ENCODE data around the gene GADL1.

GADL1 gene

DNA sequence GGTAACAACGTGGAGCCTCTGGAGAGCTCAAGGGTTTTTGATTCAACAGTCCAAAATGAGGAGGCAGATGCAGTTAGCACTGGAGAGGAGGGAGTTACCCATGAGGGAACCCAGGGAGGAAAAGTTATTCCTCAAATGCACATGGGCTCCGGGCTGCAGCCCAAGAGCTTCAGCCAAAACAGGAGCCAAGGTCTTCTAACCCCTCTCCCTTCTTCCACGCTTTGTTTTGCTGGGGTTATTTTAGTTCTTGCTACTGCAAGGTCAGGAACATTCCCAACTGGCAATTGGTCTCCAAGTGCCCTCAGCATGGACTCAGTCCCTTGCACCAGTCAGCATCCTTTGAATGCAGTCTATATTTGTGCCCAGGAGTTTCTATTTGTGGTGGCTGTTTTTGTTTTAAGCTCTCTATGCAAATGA, 198.1 kb downstream of the GADL1 start:
- no peak for ATAC-seq
- TF ChIP-seq BACH2 (CRISPR knock-in tag; IDR thresholded peaks at IDR 0.05; ENCODE audit: borderline replicate concordance) (no peak), ZFP30 (CRISPR knock-in tag; IDR thresholded peaks at IDR 0.05) (no peak), ZNF8 (CRISPR knock-in tag; IDR thresholded peaks at IDR 0.05) (no peak), CSDC2 (CRISPR knock-in tag; IDR thresholded peaks at IDR 0.05) (no peak), OSR1 (CRISPR knock-in tag; IDR thresholded peaks at IDR 0.05) (no peak), ZFP3 (CRISPR knock-in tag; IDR thresholded peaks at IDR 0.05) (no peak), ZNF565 (CRISPR knock-in tag; conservative IDR thresholded peaks at IDR 0.05; ENCODE audit: low read depth) (no peak), ZC3H10 (CRISPR knock-in tag; IDR thresholded peaks at IDR 0.05) (no peak), SNAI2 (CRISPR knock-in tag; IDR thresholded peaks at IDR 0.05) (no peak), ZNF70 (CRISPR knock-in tag; IDR thresholded peaks at IDR 0.05) (no peak)
- TF ChIP-seq, protein P1, sequence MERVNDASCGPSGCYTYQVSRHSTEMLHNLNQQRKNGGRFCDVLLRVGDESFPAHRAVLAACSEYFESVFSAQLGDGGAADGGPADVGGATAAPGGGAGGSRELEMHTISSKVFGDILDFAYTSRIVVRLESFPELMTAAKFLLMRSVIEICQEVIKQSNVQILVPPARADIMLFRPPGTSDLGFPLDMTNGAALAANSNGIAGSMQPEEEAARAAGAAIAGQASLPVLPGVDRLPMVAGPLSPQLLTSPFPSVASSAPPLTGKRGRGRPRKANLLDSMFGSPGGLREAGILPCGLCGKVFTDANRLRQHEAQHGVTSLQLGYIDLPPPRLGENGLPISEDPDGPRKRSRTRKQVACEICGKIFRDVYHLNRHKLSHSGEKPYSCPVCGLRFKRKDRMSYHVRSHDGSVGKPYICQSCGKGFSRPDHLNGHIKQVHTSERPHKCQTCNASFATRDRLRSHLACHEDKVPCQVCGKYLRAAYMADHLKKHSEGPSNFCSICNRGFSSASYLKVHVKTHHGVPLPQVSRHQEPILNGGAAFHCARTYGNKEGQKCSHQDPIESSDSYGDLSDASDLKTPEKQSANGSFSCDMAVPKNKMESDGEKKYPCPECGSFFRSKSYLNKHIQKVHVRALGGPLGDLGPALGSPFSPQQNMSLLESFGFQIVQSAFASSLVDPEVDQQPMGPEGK (CRISPR knock-in tag; IDR thresholded peaks at IDR 0.05; ENCODE audit: borderline replicate concordance) = no peak
- TF ChIP-seq, protein P2, sequence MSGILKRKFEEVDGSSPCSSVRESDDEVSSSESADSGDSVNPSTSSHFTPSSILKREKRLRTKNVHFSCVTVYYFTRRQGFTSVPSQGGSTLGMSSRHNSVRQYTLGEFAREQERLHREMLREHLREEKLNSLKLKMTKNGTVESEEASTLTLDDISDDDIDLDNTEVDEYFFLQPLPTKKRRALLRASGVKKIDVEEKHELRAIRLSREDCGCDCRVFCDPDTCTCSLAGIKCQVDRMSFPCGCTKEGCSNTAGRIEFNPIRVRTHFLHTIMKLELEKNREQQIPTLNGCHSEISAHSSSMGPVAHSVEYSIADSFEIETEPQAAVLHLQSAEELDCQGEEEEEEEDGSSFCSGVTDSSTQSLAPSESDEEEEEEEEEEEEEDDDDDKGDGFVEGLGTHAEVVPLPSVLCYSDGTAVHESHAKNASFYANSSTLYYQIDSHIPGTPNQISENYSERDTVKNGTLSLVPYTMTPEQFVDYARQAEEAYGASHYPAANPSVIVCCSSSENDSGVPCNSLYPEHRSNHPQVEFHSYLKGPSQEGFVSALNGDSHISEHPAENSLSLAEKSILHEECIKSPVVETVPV (CRISPR knock-in tag; IDR thresholded peaks at IDR 0.05) = no peak
- TF ChIP-seq, protein P3, sequence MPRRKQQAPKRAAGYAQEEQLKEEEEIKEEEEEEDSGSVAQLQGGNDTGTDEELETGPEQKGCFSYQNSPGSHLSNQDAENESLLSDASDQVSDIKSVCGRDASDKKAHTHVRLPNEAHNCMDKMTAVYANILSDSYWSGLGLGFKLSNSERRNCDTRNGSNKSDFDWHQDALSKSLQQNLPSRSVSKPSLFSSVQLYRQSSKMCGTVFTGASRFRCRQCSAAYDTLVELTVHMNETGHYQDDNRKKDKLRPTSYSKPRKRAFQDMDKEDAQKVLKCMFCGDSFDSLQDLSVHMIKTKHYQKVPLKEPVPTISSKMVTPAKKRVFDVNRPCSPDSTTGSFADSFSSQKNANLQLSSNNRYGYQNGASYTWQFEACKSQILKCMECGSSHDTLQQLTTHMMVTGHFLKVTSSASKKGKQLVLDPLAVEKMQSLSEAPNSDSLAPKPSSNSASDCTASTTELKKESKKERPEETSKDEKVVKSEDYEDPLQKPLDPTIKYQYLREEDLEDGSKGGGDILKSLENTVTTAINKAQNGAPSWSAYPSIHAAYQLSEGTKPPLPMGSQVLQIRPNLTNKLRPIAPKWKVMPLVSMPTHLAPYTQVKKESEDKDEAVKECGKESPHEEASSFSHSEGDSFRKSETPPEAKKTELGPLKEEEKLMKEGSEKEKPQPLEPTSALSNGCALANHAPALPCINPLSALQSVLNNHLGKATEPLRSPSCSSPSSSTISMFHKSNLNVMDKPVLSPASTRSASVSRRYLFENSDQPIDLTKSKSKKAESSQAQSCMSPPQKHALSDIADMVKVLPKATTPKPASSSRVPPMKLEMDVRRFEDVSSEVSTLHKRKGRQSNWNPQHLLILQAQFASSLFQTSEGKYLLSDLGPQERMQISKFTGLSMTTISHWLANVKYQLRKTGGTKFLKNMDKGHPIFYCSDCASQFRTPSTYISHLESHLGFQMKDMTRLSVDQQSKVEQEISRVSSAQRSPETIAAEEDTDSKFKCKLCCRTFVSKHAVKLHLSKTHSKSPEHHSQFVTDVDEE (CRISPR knock-in tag; IDR thresholded peaks at IDR 0.05) = no peak

DNA sequence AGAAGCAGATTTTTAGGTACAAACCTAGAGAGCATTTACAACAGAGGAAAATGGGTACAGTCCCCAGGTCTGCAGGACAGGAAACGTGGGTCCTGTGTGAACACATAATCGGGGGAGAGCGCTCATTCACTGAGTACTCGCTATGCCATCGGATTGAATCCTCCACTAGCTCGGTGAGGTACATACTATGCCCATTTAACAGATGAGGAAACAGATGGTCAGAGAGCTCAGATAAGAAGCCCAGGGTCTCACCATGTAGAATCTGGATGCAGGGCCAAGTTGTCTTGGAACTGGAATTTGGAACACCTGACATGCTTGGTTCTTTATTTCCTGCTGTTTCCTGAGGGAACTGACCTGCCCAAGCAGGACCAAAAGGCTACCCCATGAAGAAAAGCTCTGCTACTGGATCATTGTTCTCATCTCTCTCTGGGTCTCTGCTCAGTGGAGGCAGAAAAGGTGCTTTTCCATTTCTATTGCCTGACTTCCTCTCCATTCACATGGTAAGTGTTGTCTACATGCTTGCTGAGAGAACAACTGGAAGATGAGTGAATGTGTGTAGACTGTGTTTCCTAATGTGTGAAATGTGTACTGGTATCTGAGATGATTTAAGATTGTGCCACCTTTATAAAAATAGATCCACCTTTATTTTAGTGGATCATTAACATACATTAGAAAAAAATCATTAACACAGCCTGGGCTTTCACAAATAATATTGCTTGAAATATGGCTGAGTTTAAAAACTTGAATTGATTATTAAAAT, 199.0 kb downstream of the GADL1 start:
- no peak for TF ChIP-seq SNAI2 (CRISPR knock-in tag; IDR thresholded peaks at IDR 0.05)
- TF ChIP-seq PPARA (CRISPR knock-in tag; IDR thresholded peaks at IDR 0.05; ENCODE audit: borderline replicate concordance) = no peak
- no peak for TF ChIP-seq ZNF8 (CRISPR knock-in tag; IDR thresholded peaks at IDR 0.05)
- TF ChIP-seq GLIS3 (CRISPR knock-in tag; IDR thresholded peaks at IDR 0.05) = no peak
- no peak for TF ChIP-seq TOX (CRISPR knock-in tag; IDR thresholded peaks at IDR 0.05; ENCODE audit: borderline replicate concordance)
- no peak for TF ChIP-seq ZFP30 (CRISPR knock-in tag; IDR thresholded peaks at IDR 0.05)
- TF ChIP-seq ZFP3 (CRISPR knock-in tag; IDR thresholded peaks at IDR 0.05) = no peak
- TF ChIP-seq, protein P1 (CRISPR knock-in tag; IDR thresholded peaks at IDR 0.05; ENCODE audit: borderline replicate concordance) = no peak
- no peak for ATAC-seq

DNA sequence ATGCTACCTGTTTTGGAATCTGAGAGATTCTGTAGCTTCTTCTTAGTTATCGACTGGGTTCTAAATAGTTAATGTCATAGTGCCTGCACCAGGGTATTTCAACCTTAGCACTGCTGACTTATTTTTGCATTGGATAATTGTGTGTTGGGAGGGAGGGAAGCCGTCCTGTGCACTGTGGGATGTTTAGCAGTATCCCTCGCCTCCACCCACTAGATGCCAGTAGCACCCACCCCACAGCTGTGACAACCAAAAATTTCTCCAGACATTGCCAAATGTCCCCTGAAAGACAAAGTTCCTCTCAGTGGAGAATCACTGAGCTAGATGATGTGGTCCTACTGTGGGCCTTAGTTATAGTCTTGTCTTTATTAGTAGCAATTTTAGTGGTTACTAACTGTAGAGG, 199.8 kb downstream of the GADL1 start:
- no peak for ATAC-seq
- TF ChIP-seq ZNF70 (CRISPR knock-in tag; IDR thresholded peaks at IDR 0.05) (no peak), ZNF8 (CRISPR knock-in tag; IDR thresholded peaks at IDR 0.05) (no peak), SNAI2 (CRISPR knock-in tag; IDR thresholded peaks at IDR 0.05) (no peak), ZC3H10 (CRISPR knock-in tag; IDR thresholded peaks at IDR 0.05) (no peak), BACH2 (CRISPR knock-in tag; IDR thresholded peaks at IDR 0.05; ENCODE audit: borderline replicate concordance) (no peak), ISL1 (CRISPR knock-in tag; IDR thresholded peaks at IDR 0.05) (no peak)
- TF ChIP-seq, protein P4, sequence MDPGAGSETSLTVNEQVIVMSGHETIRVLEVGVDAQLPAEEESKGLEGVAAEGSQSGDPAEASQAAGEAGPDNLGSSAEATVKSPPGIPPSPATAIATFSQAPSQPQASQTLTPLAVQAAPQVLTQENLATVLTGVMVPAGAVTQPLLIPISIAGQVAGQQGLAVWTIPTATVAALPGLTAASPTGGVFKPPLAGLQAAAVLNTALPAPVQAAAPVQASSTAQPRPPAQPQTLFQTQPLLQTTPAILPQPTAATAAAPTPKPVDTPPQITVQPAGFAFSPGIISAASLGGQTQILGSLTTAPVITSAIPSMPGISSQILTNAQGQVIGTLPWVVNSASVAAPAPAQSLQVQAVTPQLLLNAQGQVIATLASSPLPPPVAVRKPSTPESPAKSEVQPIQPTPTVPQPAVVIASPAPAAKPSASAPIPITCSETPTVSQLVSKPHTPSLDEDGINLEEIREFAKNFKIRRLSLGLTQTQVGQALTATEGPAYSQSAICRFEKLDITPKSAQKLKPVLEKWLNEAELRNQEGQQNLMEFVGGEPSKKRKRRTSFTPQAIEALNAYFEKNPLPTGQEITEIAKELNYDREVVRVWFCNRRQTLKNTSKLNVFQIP (CRISPR knock-in tag; IDR thresholded peaks at IDR 0.05; ENCODE audit: borderline replicate concordance, low read depth) = no peak

All from SK-N-SH treated with all-trans-retinoic acid at 6 μM for 48 hours (cell line).